ENCODE results near the gene AOC1.

The AOC1 gene

GRCh38 chr7:150860978-150861295 is 8.6 kb downstream of the AOC1 start:
- no peak overlapping the region for H3K4me3 ChIP-seq (ENCODE audit: low read depth, low read length)
- TF ChIP-seq CTCF (IDR thresholded peaks at IDR 0.05; ENCODE audit: low read depth, low read length), result no peak

GRCh38 chr7:150862356-150862755 is 10.0 kb downstream of the AOC1 start:
- TF ChIP-seq CTCF (IDR thresholded peaks at IDR 0.05; ENCODE audit: low read depth, low read length), result no peak
- H3K4me3 ChIP-seq (ENCODE audit: low read depth, low read length), result no peak overlapping the region

- TF ChIP-seq CTCF (IDR thresholded peaks at IDR 0.05; ENCODE audit: low read depth, low read length), result no peak
- no peak overlapping the region for H3K4me3 ChIP-seq (ENCODE audit: low read depth, low read length)
These were observed 11.6 kb downstream of the AOC1 start for GRCh38 chr7:150863946-150864345.

GRCh38 chr7:150866932-150867564 is 14.7 kb downstream of the AOC1 start:
- no peak for TF ChIP-seq CTCF (IDR thresholded peaks at IDR 0.05; ENCODE audit: low read depth, low read length)
- no peak overlapping the region for H3K4me3 ChIP-seq (ENCODE audit: low read depth, low read length)

- H3K4me3 ChIP-seq (ENCODE audit: low read depth, low read length), result no peak overlapping the region
- TF ChIP-seq CTCF (IDR thresholded peaks at IDR 0.05; ENCODE audit: low read depth, low read length), result no peak
These were observed 15.3 kb downstream of the AOC1 start for GRCh38 chr7:150867605-150868004.

- no peak for TF ChIP-seq CTCF (IDR thresholded peaks at IDR 0.05; ENCODE audit: low read depth, low read length)
These were observed 17.1 kb downstream of the AOC1 start for GRCh38 chr7:150869467-150869866.

GRCh38 chr7:150871601-150872000 is 19.3 kb downstream of the AOC1 start:
- H3K4me3 ChIP-seq (ENCODE audit: low read depth, low read length), result no peak overlapping the region
- TF ChIP-seq CTCF (IDR thresholded peaks at IDR 0.05; ENCODE audit: low read depth, low read length), result no peak

More at GRCh38 chr7:150869467-150869866, 17.1 kb downstream of the AOC1 start:
- no peak overlapping the region for H3K4me3 ChIP-seq (ENCODE audit: low read depth, low read length)

Measured in WI38 (cell line).